ENCODE data around the gene NTM. TPM values are rescaled to one million over a fixed set of nuclear protein-coding genes. Genes with fewer than 3 reads are reported as not detected.

NTM gene
- polyA plus RNA-seq, 1 donor (not counting 4 experiments of a cell fraction or from before 2014, with no cell fraction given), result 47.9 TPM

GRCh38 chr11:132073787-132074186, 703.4 kb downstream of the NTM start:
- H3K79me2 ChIP-seq (ENCODE audit: control insufficient read depth, insufficient read depth, low read length), result peaks cover 5% of the 10 kb centered on the region
- peak overlapping the region; percentile 31 for H3K9ac ChIP-seq (ENCODE audit: control insufficient read depth, extremely low read depth, insufficient read depth, low read length)
- peaks cover 44% of the 10 kb centered on the region for H3K4me1 ChIP-seq (ENCODE audit: control insufficient read depth, extremely low read depth, insufficient read depth, low read length)
- H3K9me3 ChIP-seq (ENCODE audit: control insufficient read depth, low read depth, low read length), result peaks cover 5% of the 10 kb centered on the region
- FAIRE-seq, result no peak
- no peak overlapping the region for H2AFZ ChIP-seq (ENCODE audit: control insufficient read depth, low read length)
- H3K4me2 ChIP-seq (ENCODE audit: control insufficient read depth, extremely low read depth, insufficient read depth, low read depth, low read length), result no peak overlapping the region
- H3K4me3 ChIP-seq (ENCODE audit: control insufficient read depth in 2 of 3, extremely low read depth in 1 of 3, insufficient read depth in 2 of 3, low read depth in 1 of 3, low read length in 3 of 3), result no peak overlapping the region
- no peaks in the 10 kb centered on the region for H4K20me1 ChIP-seq (ENCODE audit: control insufficient read depth, extremely low read depth, insufficient read depth, low read length)
- no peaks in the 10 kb centered on the region for H3K36me3 ChIP-seq (ENCODE audit: control insufficient read depth in 2 of 2, extremely low read depth in 1 of 2, insufficient read depth in 2 of 2, low read length in 2 of 2)
- peak overlapping the region; percentile 96 for H3K27ac ChIP-seq (ENCODE audit: control insufficient read depth, insufficient read depth, low read length)
- no peak for DNase-seq (ENCODE audit: low read depth, low spot score)
- no peaks in the 10 kb centered on the region for H3K9me1 ChIP-seq (ENCODE audit: control insufficient read depth, extremely low read depth, insufficient read depth, low read length)
- dilution Hi-C loops (cut with MboI; ENCODE audit: extremely low pct_ligation_motif_present, low sequenced_read_pairs), result no loop called here
- no peak for TF ChIP-seq EZH2 (IDR thresholded peaks at IDR 0.05; ENCODE audit: low read length)
- no peaks in the 10 kb centered on the region for H3K27me3 ChIP-seq (ENCODE audit: control insufficient read depth, extremely low read depth, insufficient read depth, low read length)

GRCh38 chr11:132075447-132075846, 705.0 kb downstream of the NTM start:
- H3K27ac ChIP-seq (ENCODE audit: control insufficient read depth, insufficient read depth, low read length), result no peak overlapping the region
- dilution Hi-C loops (cut with MboI; ENCODE audit: extremely low pct_ligation_motif_present, low sequenced_read_pairs), result no loop called here

More at GRCh38 chr11:132075447-132075846, 705.0 kb downstream of the NTM start:
- FAIRE-seq (no peak), DNase-seq (ENCODE audit: low read depth, low spot score) (no peak)
- H2AFZ ChIP-seq (ENCODE audit: control insufficient read depth, low read length), result no peak overlapping the region
- no peaks in the 10 kb centered on the region for H3K9me1 ChIP-seq (ENCODE audit: control insufficient read depth, extremely low read depth, insufficient read depth, low read length)
- no peaks in the 10 kb centered on the region for H3K27me3 ChIP-seq (ENCODE audit: control insufficient read depth, extremely low read depth, insufficient read depth, low read length)
- peaks cover 6% of the 10 kb centered on the region for H3K79me2 ChIP-seq (ENCODE audit: control insufficient read depth, insufficient read depth, low read length)
- no peak for TF ChIP-seq CTCF (optimal IDR thresholded peaks at IDR 0.05 in 1 of 3, IDR thresholded peaks at IDR 0.05 in 1 of 3, conservative IDR thresholded peaks at IDR 0.05 in 1 of 3; ENCODE audit: extremely low read depth in 1 of 3, insufficient read depth in 2 of 3, low read length in 3 of 3)
- no peak for TF ChIP-seq EZH2 (IDR thresholded peaks at IDR 0.05; ENCODE audit: low read length)
- H4K20me1 ChIP-seq (ENCODE audit: control insufficient read depth, extremely low read depth, insufficient read depth, low read length), result no peaks in the 10 kb centered on the region
- H3K4me2 ChIP-seq (ENCODE audit: control insufficient read depth, extremely low read depth, insufficient read depth, low read depth, low read length), result no peak overlapping the region
- peaks cover 56% of the 10 kb centered on the region for H3K4me1 ChIP-seq (ENCODE audit: control insufficient read depth, extremely low read depth, insufficient read depth, low read length)
- H3K36me3 ChIP-seq (ENCODE audit: control insufficient read depth in 2 of 2, extremely low read depth in 1 of 2, insufficient read depth in 2 of 2, low read length in 2 of 2), result no peaks in the 10 kb centered on the region
- no peak overlapping the region for H3K4me3 ChIP-seq (ENCODE audit: control insufficient read depth in 2 of 3, extremely low read depth in 1 of 3, insufficient read depth in 2 of 3, low read depth in 1 of 3, low read length in 3 of 3)
- H3K9ac ChIP-seq (ENCODE audit: control insufficient read depth, extremely low read depth, insufficient read depth, low read length), result no peak overlapping the region
- no peaks in the 10 kb centered on the region for H3K9me3 ChIP-seq (ENCODE audit: control insufficient read depth, low read depth, low read length)
